ENCODE measurements around the gene GPR18. TPM values are rescaled to one million over a fixed set of nuclear protein-coding genes. Genes with fewer than 3 reads are reported as not detected.

GPR18 gene
- total RNA-seq, 1 experiment from 2014 or later = not detected

GRCh38 chr13:99280166-99280565, 22.0 kb upstream of the GPR18 start:
- intact Hi-C loops (cut with micrococcal nuclease; ENCODE audit: unreplicated experiment) = no loop called here
- CTCF ChIA-PET = no interaction called here
- H3K27ac ChIP-seq (ENCODE audit: low read depth, low read length, poor library complexity, severe bottlenecking) = no peak overlapping the region
- no peaks in the 10 kb centered on the region for H3K9me3 ChIP-seq (ENCODE audit: low read depth, low read length, poor library complexity, severe bottlenecking)
- TF ChIP-seq, protein P1, sequence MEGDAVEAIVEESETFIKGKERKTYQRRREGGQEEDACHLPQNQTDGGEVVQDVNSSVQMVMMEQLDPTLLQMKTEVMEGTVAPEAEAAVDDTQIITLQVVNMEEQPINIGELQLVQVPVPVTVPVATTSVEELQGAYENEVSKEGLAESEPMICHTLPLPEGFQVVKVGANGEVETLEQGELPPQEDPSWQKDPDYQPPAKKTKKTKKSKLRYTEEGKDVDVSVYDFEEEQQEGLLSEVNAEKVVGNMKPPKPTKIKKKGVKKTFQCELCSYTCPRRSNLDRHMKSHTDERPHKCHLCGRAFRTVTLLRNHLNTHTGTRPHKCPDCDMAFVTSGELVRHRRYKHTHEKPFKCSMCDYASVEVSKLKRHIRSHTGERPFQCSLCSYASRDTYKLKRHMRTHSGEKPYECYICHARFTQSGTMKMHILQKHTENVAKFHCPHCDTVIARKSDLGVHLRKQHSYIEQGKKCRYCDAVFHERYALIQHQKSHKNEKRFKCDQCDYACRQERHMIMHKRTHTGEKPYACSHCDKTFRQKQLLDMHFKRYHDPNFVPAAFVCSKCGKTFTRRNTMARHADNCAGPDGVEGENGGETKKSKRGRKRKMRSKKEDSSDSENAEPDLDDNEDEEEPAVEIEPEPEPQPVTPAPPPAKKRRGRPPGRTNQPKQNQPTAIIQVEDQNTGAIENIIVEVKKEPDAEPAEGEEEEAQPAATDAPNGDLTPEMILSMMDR (conservative IDR thresholded peaks at IDR 0.05; ENCODE audit: low read depth, low read length) = no peak
- TF ChIP-seq EZH2 (IDR thresholded peaks at IDR 0.05; ENCODE audit: borderline replicate concordance, low read depth, low read length, poor library complexity, severe bottlenecking) = no peak
- no peaks in the 10 kb centered on the region for H3K4me1 ChIP-seq (ENCODE audit: insufficient read depth, low read length, poor library complexity, severe bottlenecking)
- DNase-seq (ENCODE audit: low spot score) = peak; percentile 12
- no peaks in the 10 kb centered on the region for H3K27me3 ChIP-seq (replicated peaks; ENCODE audit: insufficient read depth, low read depth, low read length, poor library complexity)
- BruUV-seq (replicated peaks) = no TSS peak
- POLR2A ChIA-PET (ENCODE audit: low non-redundant PET) = no interaction called here
- H3K36me3 ChIP-seq (ENCODE audit: insufficient read depth, low read length, poor library complexity, severe bottlenecking) = no peaks in the 10 kb centered on the region
- no peak overlapping the region for H3K4me3 ChIP-seq (ENCODE audit: low read depth, low read length, poor library complexity, severe bottlenecking)

DNA sequence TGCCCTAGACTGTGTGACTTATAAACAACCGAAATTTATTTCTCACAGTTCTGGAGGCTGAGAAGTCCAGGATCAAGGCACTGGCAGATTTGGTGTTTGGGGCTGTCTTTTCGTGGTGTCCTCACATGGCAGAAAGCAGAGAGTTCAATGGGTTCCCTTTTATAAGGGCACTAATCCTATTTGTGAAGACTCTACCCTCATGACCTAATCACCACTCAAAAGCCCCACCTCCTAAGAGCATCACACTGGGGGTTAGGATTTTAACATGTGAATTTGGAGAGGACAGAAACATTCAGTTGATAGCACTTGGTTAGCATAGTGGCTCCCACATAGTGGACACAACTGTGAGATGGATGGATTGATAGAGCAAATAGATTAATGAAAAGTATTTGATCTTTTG, 21.5 kb upstream of the GPR18 start:
- intact Hi-C loops (cut with micrococcal nuclease; ENCODE audit: unreplicated experiment) = no loop called here
- CTCF ChIA-PET = no interaction called here
- BruUV-seq (replicated peaks) = no TSS peak

GRCh38 chr13:99278843-99279242, 20.7 kb upstream of the GPR18 start:
- POLR2A ChIA-PET (ENCODE audit: low non-redundant PET) = no interaction called here
- no TSS peak for BruUV-seq (replicated peaks)
- CTCF ChIA-PET = no interaction called here

More for the DNA sequence above, 21.5 kb upstream of the GPR18 start:
- no peaks in the 10 kb centered on the region for H3K9me3 ChIP-seq (ENCODE audit: low read depth, low read length, poor library complexity, severe bottlenecking)
- no peaks in the 10 kb centered on the region for H3K27me3 ChIP-seq (replicated peaks; ENCODE audit: insufficient read depth, low read depth, low read length, poor library complexity)
- no peak for TF ChIP-seq EZH2 (IDR thresholded peaks at IDR 0.05; ENCODE audit: borderline replicate concordance, low read depth, low read length, poor library complexity, severe bottlenecking)
- TF ChIP-seq, protein P1 (conservative IDR thresholded peaks at IDR 0.05; ENCODE audit: low read depth, low read length) = no peak
- H3K36me3 ChIP-seq (ENCODE audit: insufficient read depth, low read length, poor library complexity, severe bottlenecking) = no peaks in the 10 kb centered on the region
- POLR2A ChIA-PET (ENCODE audit: low non-redundant PET) = no interaction called here
- no peaks in the 10 kb centered on the region for H3K4me1 ChIP-seq (ENCODE audit: insufficient read depth, low read length, poor library complexity, severe bottlenecking)
- no peak overlapping the region for H3K27ac ChIP-seq (ENCODE audit: low read depth, low read length, poor library complexity, severe bottlenecking)
- no peak overlapping the region for H3K4me3 ChIP-seq (ENCODE audit: low read depth, low read length, poor library complexity, severe bottlenecking)
- DNase-seq (ENCODE audit: low spot score) = no peak

More at GRCh38 chr13:99278843-99279242, 20.7 kb upstream of the GPR18 start:
- intact Hi-C loops (cut with micrococcal nuclease; ENCODE audit: unreplicated experiment) = no loop called here
- no peak for TF ChIP-seq EZH2 (IDR thresholded peaks at IDR 0.05; ENCODE audit: borderline replicate concordance, low read depth, low read length, poor library complexity, severe bottlenecking)
- TF ChIP-seq, protein P1 (conservative IDR thresholded peaks at IDR 0.05; ENCODE audit: low read depth, low read length) = no peak
- H3K4me3 ChIP-seq (ENCODE audit: low read depth, low read length, poor library complexity, severe bottlenecking) = no peak overlapping the region
- H3K4me1 ChIP-seq (ENCODE audit: insufficient read depth, low read length, poor library complexity, severe bottlenecking) = no peaks in the 10 kb centered on the region
- no peaks in the 10 kb centered on the region for H3K9me3 ChIP-seq (ENCODE audit: low read depth, low read length, poor library complexity, severe bottlenecking)
- H3K27ac ChIP-seq (ENCODE audit: low read depth, low read length, poor library complexity, severe bottlenecking) = no peak overlapping the region
- no peak for DNase-seq (ENCODE audit: low spot score)
- H3K36me3 ChIP-seq (ENCODE audit: insufficient read depth, low read length, poor library complexity, severe bottlenecking) = no peaks in the 10 kb centered on the region
- H3K27me3 ChIP-seq (replicated peaks; ENCODE audit: insufficient read depth, low read depth, low read length, poor library complexity) = no peaks in the 10 kb centered on the region
